Epidermal melanocyte (primary cell): ENCODE results near the gene C1R.

ENCODE experiments used
- DNase-seq: peaks from one replicate; pipeline ENCODE4 v3.0.0; 2011; ENCODE audit warnings: low spot score; ENCODE audit not compliant: insufficient read length

C1R gene

DNA sequence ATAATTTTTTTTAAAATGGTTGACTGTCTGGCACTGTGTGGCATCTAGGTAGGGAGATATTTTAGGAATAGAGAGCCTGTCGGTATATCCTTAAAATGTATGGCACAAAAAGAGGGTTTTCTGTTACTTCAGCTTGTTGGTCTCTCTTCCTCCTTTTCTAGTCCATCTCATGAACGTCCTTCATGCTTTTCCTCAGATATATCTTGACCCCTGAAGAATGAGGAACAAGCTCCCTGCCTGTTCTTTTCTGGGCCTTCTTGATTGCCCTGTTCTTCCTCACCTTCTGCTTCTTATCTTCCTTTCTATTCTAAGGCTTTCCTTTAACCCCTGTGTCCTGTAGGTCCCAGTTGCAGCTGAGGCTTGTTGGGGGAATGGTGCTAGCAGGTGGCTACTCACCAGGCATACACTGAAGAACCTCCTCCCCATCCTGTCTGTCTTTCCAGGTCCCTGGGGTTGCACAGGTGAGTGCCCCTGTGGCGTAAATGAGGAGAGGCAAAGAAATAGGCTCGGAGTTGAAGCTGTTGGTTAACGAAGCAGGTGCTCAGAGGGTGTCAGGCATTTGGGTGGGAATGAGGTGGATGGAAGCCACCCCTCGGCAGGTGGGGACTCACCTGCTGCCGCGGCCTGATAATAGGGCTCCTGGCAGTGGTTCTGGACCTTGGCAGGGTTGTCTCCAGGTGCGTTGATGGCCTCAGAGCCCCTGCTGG lies 7.2 kb upstream of the C1R start:
- DNase-seq: no peak

DNA sequence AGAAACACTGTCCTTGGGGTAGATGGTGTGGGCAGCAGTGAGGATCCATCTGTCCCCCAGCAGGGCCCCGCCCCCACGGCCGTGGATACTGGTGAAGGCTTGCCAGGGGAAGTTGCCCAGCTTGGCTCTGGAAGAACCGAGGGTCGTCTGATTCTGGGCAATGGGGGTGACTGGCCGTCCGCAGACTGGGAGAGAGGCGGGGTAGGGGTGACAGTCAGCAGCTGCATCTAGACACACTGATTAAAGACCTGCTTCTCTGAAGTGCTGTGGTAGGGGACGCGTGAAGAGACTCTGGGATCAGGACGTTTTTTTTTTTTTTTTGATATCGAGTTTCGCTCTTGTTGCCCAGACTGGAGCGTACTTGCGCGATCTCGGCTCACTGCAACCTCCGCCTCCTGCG lies 4.7 kb upstream of the C1R start:
- DNase-seq: no peak

DNA sequence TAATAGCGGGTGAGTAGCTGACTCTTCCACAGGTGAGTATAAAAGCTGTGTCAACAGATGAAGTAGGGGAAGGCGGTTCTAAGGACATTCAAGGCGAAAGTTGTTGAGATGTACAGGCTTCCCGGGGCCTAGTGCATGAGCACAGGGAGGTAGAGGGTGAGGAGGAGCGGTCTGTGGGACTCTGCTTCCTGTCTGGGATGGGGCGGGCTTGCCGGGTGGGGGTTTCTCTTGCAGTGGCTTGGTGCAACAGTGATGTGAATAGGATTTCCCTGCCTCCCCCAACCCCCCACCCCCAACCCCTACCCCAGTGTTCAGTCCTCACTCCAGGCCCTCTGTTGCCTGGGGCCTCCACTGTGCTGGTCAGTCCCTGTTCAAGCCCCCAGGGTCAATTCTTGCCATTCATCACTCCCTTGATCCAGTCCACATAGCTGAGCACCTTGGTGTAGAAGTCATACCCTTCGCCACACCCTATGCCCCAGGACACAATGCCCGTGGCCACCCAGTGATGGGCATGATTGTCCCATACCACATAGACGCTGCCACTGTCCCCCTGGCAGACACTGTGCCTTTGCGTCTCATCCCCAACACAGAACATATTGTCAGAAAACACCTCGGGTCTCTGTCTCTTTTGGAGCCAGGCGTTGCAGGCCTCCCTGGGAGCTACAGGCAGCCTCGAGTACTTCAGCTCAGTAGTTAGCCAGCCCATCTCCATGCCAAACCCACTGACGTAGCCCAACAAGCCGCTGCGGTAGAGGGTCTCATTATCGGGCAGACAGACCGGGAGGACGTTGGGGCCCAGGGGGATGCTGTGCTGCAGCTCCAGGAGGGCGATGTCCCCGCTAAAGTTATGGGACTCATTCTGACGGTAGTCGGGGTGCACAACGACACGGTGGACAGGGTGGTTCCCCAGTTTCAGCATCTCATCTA lies 4.0 kb upstream of the C1R start:
- no peak for DNase-seq

DNA sequence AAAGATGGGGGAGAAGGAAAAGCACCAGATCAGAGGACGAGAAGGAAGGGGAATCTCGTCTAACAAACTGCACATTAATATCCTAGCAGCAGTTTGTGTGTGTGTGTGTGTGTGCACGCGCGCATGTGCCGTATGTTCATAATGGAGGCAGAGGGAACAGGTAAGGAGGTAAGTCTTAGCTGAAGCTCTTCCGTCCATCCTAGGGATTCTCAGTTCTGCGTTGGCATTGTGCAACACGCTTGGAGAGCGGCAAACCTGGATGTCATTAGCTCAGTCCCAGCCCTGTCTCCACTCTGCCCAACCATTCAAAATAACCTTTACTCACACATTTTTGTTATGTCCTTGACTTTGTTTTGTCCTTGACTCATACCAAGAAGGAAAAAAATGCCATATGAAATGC lies 1.6 kb upstream of the C1R start:
- no peak for DNase-seq

DNA sequence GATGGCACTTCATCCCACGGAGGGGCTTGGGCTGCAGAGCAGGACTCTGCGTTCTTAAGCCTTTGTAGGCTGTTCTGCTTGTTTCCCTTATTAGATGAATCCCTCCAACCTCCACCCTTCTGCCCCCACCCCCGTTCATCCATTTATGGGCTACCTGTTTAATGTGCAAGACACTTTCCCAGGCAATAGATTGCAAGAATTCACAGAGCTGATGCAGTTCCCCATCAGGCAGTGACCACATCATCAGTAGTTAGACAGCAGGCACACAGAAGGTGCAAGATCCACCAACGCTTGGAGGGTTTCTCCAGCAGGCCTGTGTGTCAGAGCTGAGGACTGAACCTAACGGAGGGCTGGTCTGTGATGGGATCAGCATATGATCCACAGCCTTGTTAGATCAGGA lies 1.2 kb upstream of the C1R start:
- no peak for DNase-seq

DNA sequence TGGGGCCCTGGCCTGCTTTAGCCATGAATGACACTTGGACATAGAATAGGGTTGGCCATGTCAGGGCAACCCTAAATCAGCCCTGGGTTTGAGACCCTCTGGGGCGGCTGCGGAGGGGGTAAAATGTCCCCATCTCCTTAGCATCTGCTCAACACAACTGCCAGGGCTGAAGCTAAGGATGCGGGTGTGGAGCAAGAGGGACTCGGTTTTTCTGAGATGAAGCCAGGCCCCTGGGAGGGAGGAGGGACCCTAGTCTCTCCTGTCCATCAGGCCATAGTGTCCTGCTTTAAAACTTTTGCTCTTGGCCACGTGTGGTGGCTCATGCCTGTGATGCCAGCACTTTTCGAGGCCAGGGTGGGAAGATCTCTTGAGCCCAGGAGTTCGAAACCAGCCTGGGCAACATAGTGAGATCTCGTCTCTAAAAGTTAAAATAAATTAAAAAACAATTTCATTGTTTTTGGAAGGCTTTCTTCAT lies 778 bp upstream of the C1R start:
- no peak for DNase-seq

DNA sequence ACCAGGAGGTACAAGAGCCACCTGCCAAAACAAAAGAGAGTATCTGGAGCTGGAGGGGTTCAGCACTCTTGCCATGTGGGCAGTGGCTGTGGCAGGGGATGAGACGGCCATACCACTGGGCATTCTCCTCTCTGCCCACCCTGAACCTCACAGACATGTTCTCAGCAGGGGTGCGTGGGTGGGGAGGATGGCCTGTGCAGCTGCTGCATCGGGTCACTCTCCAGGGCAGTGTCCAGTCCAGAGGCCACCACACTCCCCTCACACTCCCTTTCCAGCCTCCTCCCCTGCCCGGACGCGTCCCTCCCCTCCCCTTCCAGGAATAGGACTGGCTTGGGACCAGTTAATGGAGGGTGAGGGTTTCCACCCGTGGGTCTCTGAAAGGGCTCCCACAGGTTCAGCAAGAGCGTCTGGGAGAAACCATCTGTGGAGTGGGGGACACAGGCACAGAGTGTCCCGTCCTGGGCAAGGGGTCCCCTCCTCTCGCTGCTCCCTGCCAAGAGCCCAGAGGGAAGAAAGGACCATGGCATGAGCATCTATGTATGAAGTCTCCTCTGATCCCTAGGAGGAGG lies 501 bp downstream of the C1R start:
- no peak for DNase-seq

DNA sequence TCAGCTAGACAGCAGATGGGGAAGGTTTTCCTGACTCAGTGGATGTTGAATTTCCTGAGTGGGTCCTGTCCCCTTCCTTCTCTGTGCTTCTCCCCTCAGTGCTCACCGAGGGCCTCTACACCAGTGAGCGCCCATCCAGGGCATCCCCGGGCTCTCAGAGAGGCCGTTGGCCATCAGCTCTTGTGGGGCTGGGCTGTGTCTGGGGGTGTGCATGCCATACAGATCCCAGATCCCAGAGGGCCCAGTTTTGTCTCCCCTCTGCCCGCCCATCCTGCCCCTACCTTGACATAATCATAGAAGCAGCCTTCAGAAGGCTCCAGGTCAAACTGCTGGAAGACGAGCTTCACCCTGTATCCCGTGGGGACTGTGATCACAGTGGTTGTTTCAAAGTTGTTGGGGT lies 1.1 kb downstream of the C1R start:
- no peak for DNase-seq

DNA sequence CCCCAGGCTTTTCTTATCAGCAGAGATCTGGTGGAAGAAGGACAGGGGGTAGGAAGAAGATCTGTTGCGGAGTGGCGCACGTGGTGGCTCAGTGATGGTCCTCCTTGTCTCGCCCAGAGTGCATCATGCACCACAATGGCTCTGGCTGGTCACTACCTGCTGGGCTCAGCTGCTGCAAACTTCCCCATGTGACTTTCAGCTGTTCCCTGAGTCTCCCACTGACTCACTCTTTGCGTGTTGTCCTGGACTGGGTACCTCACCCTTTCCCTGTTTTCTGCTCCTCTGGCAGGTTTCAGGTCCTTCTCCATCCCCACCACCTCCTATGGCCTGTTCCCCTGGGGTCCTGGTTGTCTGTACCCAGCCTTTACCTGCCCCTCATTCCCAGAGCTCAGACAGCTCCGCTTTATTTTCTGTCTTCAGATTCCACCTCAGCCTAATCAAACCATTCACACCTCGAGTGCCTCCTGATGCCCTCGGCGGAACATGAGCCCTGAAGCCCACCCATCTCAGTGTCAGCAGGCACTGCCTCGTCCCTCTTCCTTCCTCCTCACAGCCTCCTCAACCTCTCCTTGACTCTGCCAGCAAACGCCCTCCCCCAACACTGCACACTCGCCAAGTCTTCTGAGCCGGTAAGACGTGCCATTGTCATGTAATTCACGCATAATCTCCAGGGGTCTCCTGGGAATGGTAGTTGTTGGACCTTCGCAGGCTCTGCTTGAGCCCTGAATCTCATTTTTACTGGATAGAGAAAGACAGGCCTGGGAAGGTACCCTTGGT lies 1.8 kb downstream of the C1R start:
- DNase-seq: no peak

DNA sequence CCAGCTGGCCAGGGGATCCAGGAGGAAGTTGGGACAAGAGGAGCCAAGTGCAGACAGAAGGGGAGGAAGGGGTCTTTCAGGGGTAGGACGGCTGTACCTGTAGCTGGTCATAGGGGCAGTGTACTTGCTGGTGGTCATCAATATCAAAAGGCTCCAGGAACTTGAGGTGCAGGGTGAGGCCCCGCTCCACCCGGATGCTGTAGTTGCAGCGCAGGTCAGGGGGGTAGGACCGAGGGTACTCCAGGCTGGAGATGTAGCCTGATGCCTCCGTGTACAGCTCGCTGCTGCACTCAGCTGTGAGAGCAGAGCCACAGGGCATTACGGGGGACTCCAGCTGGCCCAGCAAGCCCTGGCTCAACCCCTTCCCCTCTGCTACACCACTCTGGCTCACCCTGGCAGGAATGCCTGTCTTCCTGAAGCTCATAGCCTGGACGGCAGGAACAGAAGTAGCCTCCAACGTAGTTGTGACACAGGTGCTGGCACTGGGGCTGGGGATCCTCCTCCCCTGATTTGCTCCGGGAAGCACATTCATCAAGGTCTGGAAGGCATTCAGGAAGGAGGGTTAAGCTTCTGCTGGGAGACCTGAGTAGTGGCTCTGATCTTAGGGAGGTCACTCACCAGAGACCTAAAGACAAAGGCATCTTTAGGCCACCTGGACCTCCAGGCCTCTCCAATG lies 2.9 kb downstream of the C1R start:
- no peak for DNase-seq

DNA sequence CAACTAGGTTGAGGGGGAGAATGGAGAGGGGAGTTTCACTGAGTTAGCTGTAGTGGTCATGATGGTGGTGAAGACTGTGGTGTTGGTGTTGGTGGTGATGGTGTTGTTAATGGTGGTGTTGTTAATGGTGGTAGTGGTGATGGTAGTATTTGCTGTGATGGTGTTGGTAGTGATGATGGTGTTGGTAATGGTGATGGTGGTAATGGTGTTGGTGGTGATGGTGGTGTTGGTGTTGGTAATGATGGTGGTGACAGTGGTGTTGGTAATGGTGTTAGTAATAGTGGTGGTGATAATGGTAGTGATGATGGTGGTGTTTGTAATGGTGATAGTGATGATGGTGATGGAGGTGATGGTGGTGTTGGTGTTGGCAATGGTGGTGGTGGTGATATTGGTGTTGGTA lies 9.1 kb downstream of the C1R start:
- DNase-seq: no peak

DNA sequence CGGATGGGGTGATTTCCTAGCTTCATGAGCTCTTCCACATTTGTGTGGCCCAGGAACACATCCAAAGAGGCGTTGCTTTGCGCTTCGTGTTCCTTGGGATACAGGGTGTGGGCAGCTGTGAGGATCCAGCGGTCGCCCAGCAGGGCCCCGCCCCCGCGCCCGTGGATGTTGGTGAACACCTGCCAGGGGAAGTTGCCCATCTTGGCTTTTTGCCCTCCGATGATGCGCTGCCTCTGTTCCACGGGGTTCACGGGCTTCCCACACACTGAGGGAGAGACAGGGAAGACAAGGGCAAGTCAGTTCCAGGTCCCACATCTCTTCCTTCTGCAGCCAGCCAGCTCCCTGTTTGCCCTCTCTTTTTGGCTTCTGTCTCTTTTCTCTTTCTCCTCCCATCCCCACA lies 11.2 kb downstream of the C1R start:
- DNase-seq: no peak

DNA sequence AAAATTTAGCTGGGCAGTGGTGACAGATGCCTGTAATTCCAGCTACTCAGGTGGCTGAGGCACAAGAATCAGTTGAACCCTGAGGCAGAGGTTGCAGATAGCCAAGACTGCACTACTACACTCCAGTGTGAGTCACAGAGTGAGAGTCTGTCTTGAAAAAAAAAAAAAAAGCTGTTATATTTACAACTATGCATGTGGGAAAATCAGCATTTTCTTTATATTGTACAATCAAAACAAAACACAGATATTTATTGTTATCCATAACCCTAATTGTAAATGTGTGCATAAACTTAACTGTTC lies 12.5 kb downstream of the C1R start:
- DNase-seq: no peak

DNA sequence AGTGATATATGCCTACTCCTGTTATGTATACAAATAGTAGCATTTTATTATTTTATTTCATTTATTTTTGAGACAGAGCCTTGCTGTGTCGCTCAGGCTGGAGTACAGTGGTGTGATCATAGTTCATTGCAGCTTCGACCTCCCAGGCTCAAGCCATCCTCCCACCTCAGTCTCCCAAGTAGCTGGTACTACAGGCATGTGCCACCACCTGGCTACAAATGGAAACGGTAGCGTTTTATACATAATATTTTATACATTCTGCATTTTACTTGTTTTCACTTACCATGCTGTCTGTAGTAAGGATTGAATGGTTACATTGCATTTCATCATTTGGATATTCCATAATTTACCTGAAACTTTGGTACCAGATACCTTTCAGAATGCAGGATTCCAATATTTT lies 14.1 kb downstream of the C1R start:
- no peak for DNase-seq

DNA sequence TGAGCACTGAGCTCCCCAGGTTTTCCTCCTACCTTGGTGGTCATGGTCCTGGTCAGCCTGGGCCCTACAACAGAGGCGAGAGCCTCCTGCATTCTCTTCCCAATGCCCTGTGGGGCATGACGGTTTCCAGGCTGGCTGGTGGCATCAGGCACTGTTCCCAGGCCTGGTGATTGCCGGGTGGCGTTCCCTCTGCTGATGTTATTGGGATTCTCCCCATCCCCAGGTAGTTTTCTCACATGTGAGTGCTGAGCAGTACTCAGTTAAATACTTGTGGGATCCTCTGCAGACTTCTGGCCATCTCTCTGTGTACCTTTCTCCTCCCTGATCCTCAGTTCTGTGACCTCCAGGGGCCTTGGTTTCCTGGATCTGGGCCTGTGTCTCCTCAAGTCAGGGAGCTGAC lies 15.8 kb downstream of the C1R start:
- DNase-seq: no peak

DNA sequence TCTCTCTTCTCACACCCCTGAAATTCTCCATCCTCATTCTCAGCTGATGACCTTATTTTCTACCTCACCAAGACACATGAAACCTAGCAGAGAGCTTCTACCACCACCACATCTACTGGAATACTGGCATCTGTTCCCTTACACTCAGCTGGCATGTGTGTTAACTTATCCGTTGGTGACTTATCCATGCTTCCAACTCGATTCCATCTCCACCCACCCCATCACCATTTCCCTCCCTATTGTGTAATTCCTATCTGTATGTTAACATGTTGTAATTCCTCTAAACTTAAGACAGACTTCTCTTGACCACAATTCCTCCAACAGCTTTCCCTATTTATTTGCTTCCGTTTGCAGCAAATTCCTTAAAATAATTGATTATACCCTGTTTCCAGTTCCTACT lies 16.3 kb downstream of the C1R start:
- no peak for DNase-seq

DNA sequence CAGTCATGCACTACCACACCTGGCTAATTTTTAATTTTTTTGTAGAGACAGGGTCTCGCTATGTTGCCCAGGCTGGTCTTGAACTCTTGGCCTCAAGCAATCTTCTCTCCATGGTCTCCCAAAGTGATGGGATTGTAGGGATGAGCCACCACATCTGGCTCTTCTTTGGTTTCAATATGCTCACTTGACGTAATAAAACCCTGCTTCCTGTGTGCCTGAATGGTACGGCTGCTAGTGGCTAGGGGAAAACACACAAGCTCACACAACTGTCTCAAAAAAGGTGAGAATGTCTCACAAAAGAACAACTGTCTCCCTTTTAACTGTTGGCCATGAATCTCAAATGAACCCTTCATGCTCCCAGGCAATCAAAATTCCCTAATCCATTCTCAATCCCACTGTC lies 16.7 kb downstream of the C1R start:
- DNase-seq: no peak

DNA sequence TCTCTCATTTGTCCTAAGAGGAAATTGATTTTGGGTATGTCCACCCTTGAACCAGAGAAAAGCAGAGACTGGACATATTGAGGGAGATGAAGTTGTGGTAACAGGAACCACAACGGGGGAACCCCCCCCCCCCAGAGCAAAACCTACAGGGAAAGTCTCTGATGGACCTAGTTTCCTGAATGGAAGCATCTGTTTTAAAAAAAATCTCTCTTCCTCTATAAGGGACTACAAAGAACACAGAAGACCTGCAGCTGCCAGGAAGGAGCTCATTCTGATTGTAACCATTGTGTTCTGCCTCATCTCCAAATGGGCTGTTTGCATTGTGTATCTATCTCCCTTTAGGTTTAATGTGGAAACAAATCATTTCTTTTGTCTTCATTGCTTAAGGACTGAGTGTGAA lies 18.3 kb downstream of the C1R start:
- DNase-seq: no peak

DNA sequence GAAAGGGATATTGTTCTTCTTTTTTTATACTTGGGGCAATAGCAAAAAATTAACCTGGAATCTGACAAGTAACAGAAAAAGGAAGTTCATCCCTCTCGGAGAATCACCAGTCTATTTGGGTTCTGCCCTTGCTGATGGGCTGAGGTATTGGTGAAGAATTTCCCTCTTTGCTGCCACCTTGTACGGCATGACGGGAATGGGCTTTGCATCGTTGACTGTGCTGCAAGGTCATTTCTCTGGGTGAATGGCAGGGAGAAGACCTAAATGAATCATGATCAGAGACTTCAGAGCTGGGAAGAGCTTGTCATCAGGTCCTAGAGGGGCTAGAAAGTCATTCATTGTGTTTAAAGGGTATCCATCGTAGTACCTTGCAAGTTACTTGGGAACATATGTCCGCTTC lies 19.7 kb downstream of the C1R start:
- no peak for DNase-seq

DNA sequence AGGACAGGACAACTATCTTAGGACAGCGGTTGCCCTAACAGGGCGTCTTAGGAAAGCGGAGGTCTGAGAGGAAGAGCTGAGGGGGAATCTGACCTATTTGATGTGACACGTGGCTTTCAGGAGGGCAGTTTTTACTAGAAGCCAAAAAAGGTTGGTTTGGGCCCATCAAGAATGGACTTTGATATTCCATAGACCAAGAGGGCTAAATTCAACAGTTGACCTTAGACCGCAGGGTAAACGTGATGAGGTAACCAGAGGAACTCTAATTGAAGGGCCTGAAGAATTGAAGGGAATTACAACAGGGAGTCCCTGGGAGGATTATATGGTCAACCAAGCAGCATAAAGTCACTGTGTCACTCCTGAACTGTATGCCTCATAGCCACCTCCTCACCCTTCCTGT lies 20.2 kb downstream of the C1R start:
- no peak for DNase-seq

DNA sequence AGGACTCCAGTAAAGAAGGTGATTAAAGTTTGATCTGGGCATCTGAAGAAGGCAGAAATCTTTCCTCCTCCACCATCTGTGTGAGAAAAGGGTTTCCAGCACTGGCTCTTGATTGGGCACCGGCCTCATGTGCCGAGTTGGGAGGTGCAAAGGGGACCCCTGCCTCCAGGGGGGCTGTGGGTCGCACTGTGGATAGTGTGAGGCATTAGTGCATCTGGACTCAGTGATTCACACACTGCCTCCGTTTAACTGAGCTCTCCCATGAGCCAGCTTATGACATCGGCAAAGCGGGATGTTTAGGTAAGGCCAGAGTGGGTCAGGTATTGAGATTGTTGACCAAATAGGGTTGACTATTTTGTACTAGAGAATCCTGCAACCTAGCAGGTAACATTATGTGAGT lies 22.9 kb downstream of the C1R start:
- DNase-seq: no peak

DNA sequence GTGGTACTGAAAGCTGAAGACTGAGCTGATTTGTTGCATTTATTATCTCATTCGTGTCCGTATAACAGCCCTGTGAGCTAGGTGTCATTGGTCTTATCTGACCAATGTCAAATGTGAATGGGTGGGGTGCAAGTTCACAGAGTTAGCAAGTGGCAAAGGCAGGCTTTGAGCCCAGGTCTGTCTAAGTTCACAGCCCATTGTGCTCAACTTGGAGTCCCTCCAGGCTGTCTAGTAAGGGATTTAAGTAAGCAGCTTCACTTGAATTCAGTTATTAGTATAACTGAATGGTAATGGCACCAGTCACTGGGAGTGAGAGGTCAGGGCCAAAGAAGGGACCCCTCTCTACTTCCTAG lies 23.3 kb downstream of the C1R start:
- DNase-seq: no peak
